Muscle layer of colon (tissue), 2 donors: ENCODE measurements around the gene TSG101.

Source experiments
- H3K27ac ChIP-seq: one replicate; pipeline ENCODE4 v1.7.0; 2013; ENCODE audit warnings: low read depth, mild to moderate bottlenecking, low read length, moderate library complexity
- H3K27me3 ChIP-seq, 2 donors: one replicate each; pipeline ENCODE4 v1.7.0; 2013; ENCODE audit warnings: low read length in 2 of 2, mild to moderate bottlenecking in 2 of 2; ENCODE audit not compliant: insufficient read depth in 2 of 2, control insufficient read depth in 1 of 2
- H3K36me3 ChIP-seq: one replicate; pipeline ENCODE4 v1.7.0; 2013; ENCODE audit warnings: mild to moderate bottlenecking, low read length; ENCODE audit not compliant: insufficient read depth
- H3K4me1 ChIP-seq: one replicate; pipeline ENCODE4 v1.7.0; 2013; ENCODE audit warnings: mild to moderate bottlenecking, low read length; ENCODE audit not compliant: insufficient read depth
- H3K4me3 ChIP-seq, 2 donors: one replicate each; pipeline ENCODE4 v1.7.0; 2013; ENCODE audit warnings: low read length in 2 of 2, low read depth in 1 of 2, mild to moderate bottlenecking in 1 of 2, moderate library complexity in 1 of 2
- H3K9ac ChIP-seq: one replicate; pipeline ENCODE4 v1.7.0; 2013; ENCODE audit warnings: low read length
- H3K9me3 ChIP-seq: one replicate; pipeline ENCODE4 v1.7.0; 2013; ENCODE audit warnings: mild to moderate bottlenecking, low read length
- donor health status: abdominal sarcoma.
- donor health status: Adenocarcinoma of cecum.

The TSG101 gene

GRCh38 chr11:18526521-18527296 lies at the start of gene TSG101:
TSS of gene TSG101 (minus strand) at chr11:18526942. CDS start at chr11:18526816, 126 bp downstream.
- Histone ChIP-seq H3K27ac (peak within 1 kb of the TSS; percentile 96), H3K9me3 (no peaks in the 10 kb centered on the region), H3K27me3 (no peaks in the 10 kb centered on the region), H3K9ac (peak within 1 kb of the TSS; percentile 73), H3K4me1 (peaks cover 24% of the 10 kb centered on the region), H3K4me3 (peak within 1 kb of the TSS; percentile 72 to 88), H3K36me3 (peaks cover 11% of the 10 kb centered on the region)

GRCh38 chr11:18575361-18575760 lies 48.6 kb upstream of the TSG101 start:
- H3K9me3 ChIP-seq = no peaks in the 10 kb centered on the region
- H3K27me3 ChIP-seq = no peaks in the 10 kb centered on the region
- no peaks in the 10 kb centered on the region for H3K4me1 ChIP-seq
- no peak overlapping the region for H3K27ac ChIP-seq
- H3K9ac ChIP-seq = no peak overlapping the region
- peaks cover 44% of the 10 kb centered on the region for H3K36me3 ChIP-seq
- H3K4me3 ChIP-seq = no peak overlapping the region

GRCh38 chr11:18567081-18567480 lies 40.3 kb upstream of the TSG101 start:
- H3K36me3 ChIP-seq = peaks cover 28% of the 10 kb centered on the region
- H3K9me3 ChIP-seq = no peaks in the 10 kb centered on the region
- no peak overlapping the region for H3K4me3 ChIP-seq
- H3K27ac ChIP-seq = no peak overlapping the region
- no peaks in the 10 kb centered on the region for H3K4me1 ChIP-seq
- H3K27me3 ChIP-seq = no peaks in the 10 kb centered on the region
- H3K9ac ChIP-seq = no peak overlapping the region

GRCh38 chr11:18566406-18566805 lies 39.7 kb upstream of the TSG101 start:
- H3K9ac ChIP-seq = no peak overlapping the region
- no peaks in the 10 kb centered on the region for H3K9me3 ChIP-seq
- no peaks in the 10 kb centered on the region for H3K4me1 ChIP-seq
- H3K27me3 ChIP-seq = no peaks in the 10 kb centered on the region
- peaks cover 28% of the 10 kb centered on the region for H3K36me3 ChIP-seq
- H3K27ac ChIP-seq = no peak overlapping the region
- no peak overlapping the region for H3K4me3 ChIP-seq

GRCh38 chr11:18564149-18564548 lies 37.4 kb upstream of the TSG101 start:
- Histone ChIP-seq H3K36me3 (peaks cover 25% of the 10 kb centered on the region), H3K27ac (no peak overlapping the region), H3K4me3 (no peak overlapping the region), H3K4me1 (no peaks in the 10 kb centered on the region), H3K9ac (no peak overlapping the region), H3K9me3 (no peaks in the 10 kb centered on the region), H3K27me3 (no peaks in the 10 kb centered on the region)

GRCh38 chr11:18563090-18563730 lies 36.5 kb upstream of the TSG101 start:
- Histone ChIP-seq H3K27ac (no peak overlapping the region), H3K27me3 (no peaks in the 10 kb centered on the region), H3K9me3 (no peaks in the 10 kb centered on the region), H3K36me3 (peaks cover 25% of the 10 kb centered on the region), H3K4me1 (no peaks in the 10 kb centered on the region), H3K9ac (no peak overlapping the region), H3K4me3 (no peak overlapping the region)

GRCh38 chr11:18548001-18548400 lies 21.3 kb upstream of the TSG101 start:
- H3K4me1 ChIP-seq = no peaks in the 10 kb centered on the region
- no peak overlapping the region for H3K9ac ChIP-seq
- no peak overlapping the region for H3K27ac ChIP-seq
- H3K4me3 ChIP-seq = no peak overlapping the region
- no peaks in the 10 kb centered on the region for H3K9me3 ChIP-seq
- peaks cover 35% of the 10 kb centered on the region for H3K36me3 ChIP-seq
- H3K27me3 ChIP-seq = no peaks in the 10 kb centered on the region

- H3K36me3 ChIP-seq = peaks cover 22% of the 10 kb centered on the region
- no peak overlapping the region for H3K27ac ChIP-seq
- no peak overlapping the region for H3K9ac ChIP-seq
- H3K4me1 ChIP-seq = no peaks in the 10 kb centered on the region
- H3K4me3 ChIP-seq = no peak overlapping the region
- no peaks in the 10 kb centered on the region for H3K27me3 ChIP-seq
- no peaks in the 10 kb centered on the region for H3K9me3 ChIP-seq
These were observed 13.7 kb upstream of the TSG101 start for GRCh38 chr11:18540207-18541009.

- Histone ChIP-seq H3K27ac (no peak overlapping the region), H3K4me1 (no peaks in the 10 kb centered on the region), H3K27me3 (no peaks in the 10 kb centered on the region), H3K4me3 (no peak overlapping the region), H3K36me3 (peaks cover 23% of the 10 kb centered on the region), H3K9ac (no peak overlapping the region), H3K9me3 (no peaks in the 10 kb centered on the region)
These were observed 9.5 kb upstream of the TSG101 start for GRCh38 chr11:18536209-18536608.

- no peaks in the 10 kb centered on the region for H3K27me3 ChIP-seq
- H3K4me3 ChIP-seq = no peak overlapping the region
- peaks cover 27% of the 10 kb centered on the region for H3K36me3 ChIP-seq
- H3K9ac ChIP-seq = no peak overlapping the region
- H3K9me3 ChIP-seq = no peaks in the 10 kb centered on the region
- H3K4me1 ChIP-seq = no peaks in the 10 kb centered on the region
- H3K27ac ChIP-seq = no peak overlapping the region
These were observed 7.5 kb upstream of the TSG101 start for GRCh38 chr11:18534245-18534644.

GRCh38 chr11:18533365-18533764 lies 6.6 kb upstream of the TSG101 start:
- H3K4me1 ChIP-seq = no peaks in the 10 kb centered on the region
- H3K36me3 ChIP-seq = peaks cover 27% of the 10 kb centered on the region
- no peak overlapping the region for H3K27ac ChIP-seq
- H3K9ac ChIP-seq = no peak overlapping the region
- H3K4me3 ChIP-seq = no peak overlapping the region
- no peaks in the 10 kb centered on the region for H3K9me3 ChIP-seq
- H3K27me3 ChIP-seq = no peaks in the 10 kb centered on the region
